Skin epidermis (tissue), 12 donors: ENCODE results near the gene ATF6B.
A peak's percentile ranks its signal among the peaks of the same experiment; 100 is the strongest.
"Not testable (repeated sequence)": the region's sequence is repeated elsewhere in the genome, so short reads cannot be mapped to it uniquely, and the experiment has no call there.

Source experiments
- H3K27ac ChIP-seq, 21 experiments: fragments of 200-600 bp; sonication (generic) in 11 of 21; one replicate each; pipeline ENCODE4 v1.5.0; 2020; ENCODE audit warnings: mild to moderate bottlenecking in 3 of 21, inconsistent platforms in 2 of 21, moderate library complexity in 2 of 21
- H3K4me3 ChIP-seq, 7 experiments: fragments of 200-600 bp; sonication (generic) in 2 of 7; one replicate each; pipeline ENCODE4 v1.5.0; 2020; ENCODE audit warnings: inconsistent platforms in 2 of 7, mild to moderate bottlenecking in 2 of 7, moderate library complexity in 1 of 7

Gene ATF6B

DNA sequence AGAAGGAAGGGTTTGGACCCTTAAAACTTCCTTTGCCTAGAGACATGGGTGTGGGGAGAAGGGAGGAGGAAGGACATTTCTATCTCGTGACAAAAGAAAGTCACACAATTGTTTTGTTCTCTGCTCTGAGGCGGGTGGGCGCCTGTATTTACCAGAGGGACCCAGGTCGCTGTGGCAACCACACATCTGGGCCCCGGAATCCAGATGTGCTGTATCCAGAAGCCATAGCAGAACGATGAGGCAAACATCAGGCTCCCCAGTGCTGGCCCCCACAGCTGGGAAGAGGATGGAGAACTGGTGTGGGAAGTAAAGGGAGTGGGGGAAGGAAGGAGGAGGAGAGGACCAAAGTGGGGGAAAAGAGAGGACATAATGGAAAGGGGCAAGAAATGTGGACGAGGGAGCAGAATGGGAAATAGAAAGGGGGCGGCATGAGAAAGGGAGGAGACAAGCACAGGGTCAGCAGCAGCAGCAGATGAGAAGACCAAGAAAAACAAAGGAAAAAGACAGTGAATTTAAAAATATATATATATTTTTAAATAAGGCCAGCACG lies 15.5 kb downstream of the ATF6B start:
- H3K27ac ChIP-seq: peak overlapping the region in 13 of 21 experiments; percentile 31 to 87 (median 62)
- no peak overlapping the region for H3K4me3 ChIP-seq

DNA sequence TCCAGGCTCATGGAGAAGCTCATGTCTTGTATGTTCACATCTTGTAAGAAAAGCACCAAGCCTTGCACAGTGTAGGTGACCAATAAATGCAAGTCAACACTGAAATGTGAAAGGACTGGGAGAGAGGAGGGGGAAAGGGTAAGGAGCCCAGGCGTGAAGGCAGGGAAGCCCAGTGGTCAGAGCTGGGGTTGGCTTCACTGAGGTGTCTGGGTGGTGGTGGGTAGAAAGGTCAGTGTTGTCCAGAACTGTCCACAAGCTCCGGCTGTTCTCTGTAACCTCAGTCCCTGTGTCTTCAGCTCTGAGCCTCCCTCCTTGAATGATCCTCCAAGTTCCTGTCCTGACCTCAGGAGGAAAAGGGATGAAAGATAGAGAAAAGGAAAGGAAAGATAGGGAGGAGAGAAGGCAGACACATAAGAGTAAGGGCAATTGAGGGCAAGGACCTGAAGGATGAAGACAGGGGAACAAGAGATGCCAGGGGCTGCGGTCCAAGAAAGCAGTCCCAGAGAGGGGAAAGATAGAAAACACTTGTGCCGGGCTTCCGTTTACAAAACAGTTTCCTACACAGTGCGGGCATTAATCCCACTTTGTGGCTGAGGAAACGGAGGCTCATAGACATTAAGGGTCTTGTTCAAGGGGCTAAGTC lies 16.5 kb downstream of the ATF6B start:
- H3K4me3 ChIP-seq: no peak overlapping the region
- H3K27ac ChIP-seq: peak overlapping the region in 12 of 21 experiments; percentile 31 to 87 (median 62)

DNA sequence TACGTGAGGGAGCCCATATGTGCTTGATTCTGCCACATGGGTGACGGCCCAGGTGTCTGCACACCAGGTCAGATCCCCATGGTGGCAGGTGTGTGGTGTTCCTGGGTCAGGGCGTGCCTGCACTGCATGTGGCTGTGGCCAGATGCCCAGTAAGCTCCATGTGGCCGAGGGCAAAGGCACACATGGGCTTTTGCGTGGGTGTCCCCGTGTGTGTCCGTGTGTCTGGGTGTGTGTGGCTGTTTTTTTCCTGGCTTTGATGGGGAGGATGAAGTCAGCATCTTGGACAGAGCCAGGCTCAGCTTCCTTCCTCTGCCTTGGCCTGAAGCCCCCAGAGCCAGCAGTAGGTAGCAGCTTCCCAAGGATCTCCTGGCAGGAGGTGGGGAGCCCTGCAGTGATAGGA lies 17.4 kb downstream of the ATF6B start:
- peak overlapping the region in 8 of 21 experiments; percentile 32 to 87 (median 62) for H3K27ac ChIP-seq
- H3K4me3 ChIP-seq: no peak overlapping the region

DNA sequence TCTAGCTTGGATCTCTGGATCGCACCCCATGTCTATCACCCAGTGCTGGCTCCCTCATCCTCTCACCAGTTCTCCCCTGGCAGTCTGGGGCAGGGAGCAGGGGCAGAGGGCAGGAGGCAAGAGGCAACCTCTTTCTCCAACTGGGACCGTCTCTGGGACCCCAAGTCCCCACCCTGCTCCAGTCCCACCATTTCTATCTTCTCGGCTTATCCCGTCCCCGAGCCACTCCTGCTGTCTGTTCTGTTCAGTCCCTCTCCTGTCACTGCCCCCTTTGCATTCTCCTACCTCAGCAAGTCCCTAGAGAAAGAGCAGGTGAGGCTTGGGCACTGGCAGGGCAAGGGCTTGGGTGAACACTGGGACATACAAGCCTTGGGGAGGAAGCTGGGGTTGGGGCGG lies 18.3 kb downstream of the ATF6B start:
- H3K27ac ChIP-seq: peak overlapping the region in 10 of 21 experiments; percentile 25 to 87 (median 56)
- peak overlapping the region in 1 of 7 experiments; percentile 5 for H3K4me3 ChIP-seq

DNA sequence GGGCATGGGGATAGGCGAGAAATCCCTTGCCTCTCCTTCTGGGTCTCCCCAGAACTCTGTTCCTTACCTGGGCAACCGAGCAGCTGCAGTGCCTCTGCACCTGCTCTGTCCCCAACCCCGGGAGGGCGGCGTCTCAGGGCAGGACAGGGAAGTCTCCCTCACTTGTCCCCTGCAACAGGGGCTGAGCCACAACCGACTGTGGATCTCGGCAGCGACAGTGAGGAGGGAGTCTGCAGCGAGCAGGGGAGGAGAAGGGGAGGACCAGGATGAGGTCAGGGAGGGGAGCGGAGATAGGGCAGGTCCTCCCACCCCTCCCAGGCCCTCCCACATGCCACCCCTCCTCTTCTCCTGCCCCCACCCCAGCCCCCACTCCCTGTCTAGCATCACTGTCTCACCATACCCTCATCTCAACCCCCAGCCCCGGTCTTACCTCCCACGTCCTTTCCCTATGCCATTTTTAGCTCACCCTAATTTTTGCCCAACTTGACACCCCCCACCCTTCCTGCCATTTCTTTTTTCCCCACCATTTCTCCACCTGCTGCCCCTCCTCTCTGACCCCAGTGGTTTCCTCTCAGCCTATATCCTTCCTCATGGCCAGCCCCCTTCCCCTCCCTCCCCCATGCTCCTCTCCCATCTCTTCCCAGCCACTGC lies 18.8 kb downstream of the ATF6B start, which contains the start of gene TNXB:
TSS of gene TNXB (minus strand) at position 225 of the 651 bp plus-strand sequence. CDS start 11,140 bp downstream, outside the sequence.
- Histone ChIP-seq H3K4me3 (peak within 1 kb of the TSS in 6 of 7 experiments; percentile 9 to 41 (median 24)), H3K27ac (peak within 1 kb of the TSS in 15 of 21 experiments; percentile 2 to 87 (median 74))

DNA sequence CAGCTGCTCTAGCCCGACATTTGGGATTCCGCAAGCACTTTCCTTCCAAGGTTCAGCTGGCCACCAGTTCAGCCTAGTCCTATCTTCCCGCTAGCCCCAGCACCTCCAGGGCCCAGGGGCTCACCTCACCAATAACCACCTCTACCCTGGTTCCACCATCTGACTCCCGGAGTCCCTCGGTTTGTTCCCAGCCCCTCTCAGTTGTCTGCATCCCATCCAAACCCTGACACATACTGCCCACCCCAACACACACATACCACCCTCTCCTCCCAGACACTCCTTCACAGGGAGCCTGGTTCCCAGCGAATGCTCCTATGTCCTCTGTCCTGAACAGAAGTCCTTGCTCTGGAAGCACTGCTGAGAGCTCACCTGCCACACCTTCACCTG lies 19.3 kb downstream of the ATF6B start:
- peak overlapping the region in 15 of 21 experiments; percentile 2 to 87 (median 74) for H3K27ac ChIP-seq

DNA sequence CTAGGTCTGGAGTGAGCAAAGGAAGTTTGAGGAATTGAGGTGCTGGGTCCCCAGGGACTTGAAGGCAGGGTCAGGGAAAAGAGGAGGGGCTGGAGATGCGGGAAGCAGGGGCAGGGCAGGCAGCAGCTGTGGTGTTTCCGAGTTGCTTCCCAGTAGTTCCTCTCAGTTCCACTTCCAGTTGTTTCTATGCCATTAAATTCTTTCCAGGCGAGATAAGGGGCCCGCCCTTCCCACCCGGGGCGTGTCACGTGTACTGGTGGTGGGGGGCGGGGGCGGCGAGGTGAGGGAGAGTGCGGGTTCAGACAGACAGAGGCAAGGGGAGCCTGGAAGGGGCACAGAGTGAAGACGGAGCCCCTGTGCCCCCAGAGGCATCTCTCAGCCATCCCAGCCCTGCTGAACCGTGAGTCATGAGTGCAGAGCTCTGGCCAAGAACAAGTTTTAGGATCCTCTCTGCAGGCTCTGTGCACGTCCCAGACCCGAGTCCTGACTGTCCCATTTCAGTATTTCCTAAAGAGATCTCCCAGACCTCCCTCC lies 19.9 kb downstream of the ATF6B start:
- Histone ChIP-seq H3K27ac (peak overlapping the region in 15 of 21 experiments; percentile 2 to 87 (median 74)), H3K4me3 (peak overlapping the region in 6 of 7 experiments; percentile 9 to 41 (median 24))

More for the DNA sequence above, 19.3 kb downstream of the ATF6B start:
- peak overlapping the region in 6 of 7 experiments; percentile 9 to 41 (median 24) for H3K4me3 ChIP-seq

DNA sequence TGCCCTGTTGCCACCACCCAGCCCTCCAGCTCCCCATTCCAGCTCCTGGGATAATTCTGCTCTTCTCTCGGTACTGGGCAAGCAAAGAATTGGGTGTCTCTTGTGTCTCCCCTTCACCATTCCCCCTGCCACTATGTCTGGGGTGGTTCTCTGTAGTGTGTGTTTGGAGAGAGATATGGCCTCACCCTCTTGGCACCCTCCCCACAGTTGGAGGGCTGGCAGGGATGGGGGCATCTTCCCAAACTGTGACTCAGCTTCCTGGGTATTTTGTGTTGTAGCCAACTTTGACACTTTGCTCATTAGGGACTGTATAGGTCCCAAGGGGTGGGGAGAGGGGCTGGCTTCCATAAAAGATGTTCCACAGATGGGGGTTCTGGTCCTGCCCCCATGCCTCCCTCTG lies 20.6 kb downstream of the ATF6B start:
- Histone ChIP-seq H3K4me3 (peak overlapping the region in 1 of 7 experiments; percentile 41), H3K27ac (peak overlapping the region in 12 of 21 experiments; percentile 26 to 87 (median 76))

DNA sequence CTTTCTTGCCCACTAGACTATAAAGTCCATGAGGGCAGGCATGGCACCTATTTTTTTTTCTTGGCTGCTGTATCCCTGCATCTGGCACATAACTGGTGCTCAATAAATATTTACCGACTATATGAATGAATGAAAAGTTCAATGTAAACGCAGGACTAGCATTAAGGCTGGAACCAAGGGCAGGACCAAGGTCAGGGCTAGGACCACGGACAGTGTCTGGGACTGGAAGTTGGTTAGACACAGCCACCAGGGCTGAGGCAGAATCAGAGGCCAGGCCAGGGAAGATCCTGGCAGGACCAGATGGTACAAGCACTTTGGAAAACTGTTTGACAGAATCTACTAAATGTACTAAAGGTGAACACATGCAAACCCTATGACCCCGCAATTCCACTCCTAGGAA lies 22.6 kb downstream of the ATF6B start:
- no peak overlapping the region for H3K27ac ChIP-seq
- no peak overlapping the region for H3K4me3 ChIP-seq

DNA sequence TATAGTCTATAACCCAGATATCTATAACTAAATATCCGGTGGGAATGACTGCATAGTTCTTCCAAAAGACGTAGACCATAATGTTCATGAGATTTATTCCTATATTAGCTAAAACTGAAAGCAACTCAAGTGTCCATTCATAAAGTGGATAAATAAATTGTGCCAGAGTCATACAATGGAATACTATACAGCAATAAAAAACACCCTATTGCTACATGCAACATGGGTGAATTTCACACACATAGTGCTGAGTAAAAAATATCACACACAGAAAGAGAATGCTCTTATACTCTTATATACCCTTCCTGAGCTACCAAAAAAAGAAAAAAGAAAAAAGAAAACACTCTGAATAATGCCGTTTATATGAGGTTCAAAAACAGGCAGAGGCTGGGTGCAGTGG lies 25.8 kb downstream of the ATF6B start:
- Histone ChIP-seq H3K27ac (no peak overlapping the region), H3K4me3 (no peak overlapping the region)

DNA sequence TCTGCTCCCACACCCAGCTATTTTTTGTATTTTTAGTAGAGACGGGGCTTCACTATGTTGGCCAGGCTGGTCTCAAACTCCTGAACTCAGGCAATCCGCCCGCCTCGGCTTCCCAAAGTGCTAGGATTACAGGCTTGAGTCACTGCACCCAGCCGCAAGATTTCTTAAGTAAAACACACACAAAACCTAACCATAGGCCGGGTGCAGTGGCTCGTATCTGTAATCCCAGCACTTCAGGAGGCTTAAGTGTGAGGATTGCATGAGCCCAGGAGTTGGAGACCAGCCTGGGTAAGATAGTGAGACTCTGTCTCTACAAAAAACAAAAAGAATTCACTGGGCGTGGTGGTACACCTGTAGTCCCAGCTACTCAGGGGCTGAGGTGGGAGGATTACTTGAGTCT lies 27.8 kb downstream of the ATF6B start:
- not testable (repeated sequence) for H3K27ac ChIP-seq, H3K4me3 ChIP-seq

DNA sequence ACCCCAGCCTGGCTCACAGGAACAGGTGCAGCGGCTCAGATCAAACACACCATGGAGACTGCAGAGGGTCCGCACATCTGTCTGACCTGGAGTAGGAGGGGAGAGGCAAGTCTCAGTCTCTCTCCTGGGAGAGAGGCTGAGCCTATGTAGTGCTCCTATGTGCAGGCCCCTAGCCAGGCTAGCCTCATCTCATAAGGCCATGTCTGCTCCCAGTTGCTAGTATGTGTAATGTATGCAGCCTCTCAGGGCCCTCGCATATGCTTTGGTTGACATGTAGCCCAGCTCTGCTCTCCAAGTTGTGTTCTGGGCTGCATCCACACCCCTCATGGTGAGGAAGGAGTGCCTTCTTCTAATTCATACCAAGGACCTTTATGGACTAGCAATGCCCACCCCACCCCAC lies 30.7 kb downstream of the ATF6B start:
- H3K4me3 ChIP-seq: no peak overlapping the region

DNA sequence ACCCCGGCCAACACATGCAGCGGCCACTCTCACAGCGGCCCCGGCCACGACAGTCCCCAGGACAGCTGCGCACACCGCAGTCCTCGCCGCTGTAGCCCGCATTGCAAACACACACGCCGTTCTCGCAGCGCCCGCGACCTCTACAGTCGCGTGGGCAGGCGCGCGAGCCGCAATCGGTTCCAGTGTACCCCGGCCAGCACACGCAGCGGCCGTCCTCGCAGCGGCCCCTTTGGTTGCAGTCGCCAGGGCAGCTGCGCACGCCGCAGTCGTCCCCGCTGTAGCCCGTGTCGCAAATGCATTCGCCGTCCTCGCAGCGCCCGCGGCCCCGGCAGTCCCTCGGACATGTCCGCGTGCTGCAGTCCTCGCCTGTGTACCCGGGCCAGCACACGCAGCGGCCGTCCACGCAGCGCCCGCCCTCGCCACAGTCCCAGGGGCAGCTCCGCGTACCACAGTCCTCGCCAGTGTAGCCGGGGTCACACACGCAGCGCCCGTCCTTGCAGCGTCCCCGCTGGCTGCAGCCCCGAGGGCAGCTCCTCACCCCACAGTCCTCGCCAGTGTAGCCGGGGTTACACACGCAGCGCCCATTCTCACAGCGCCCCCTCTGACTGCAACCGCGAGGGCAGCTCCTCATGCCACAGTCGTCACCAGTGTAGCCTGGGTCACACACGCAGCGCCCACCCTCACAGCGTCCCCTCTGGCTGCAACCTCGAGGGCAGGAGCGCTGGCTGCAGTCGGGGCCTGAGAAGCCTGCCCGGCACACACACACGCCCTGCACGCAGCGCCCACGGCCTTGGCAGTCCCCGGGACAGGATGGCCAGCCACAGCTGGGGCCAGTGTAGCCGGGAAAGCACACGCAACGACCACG lies 31.4 kb downstream of the ATF6B start:
- peak overlapping the region in 2 of 7 experiments; percentile 3 to 27 for H3K4me3 ChIP-seq
- no peak overlapping the region for H3K27ac ChIP-seq

More for the DNA sequence above, 30.7 kb downstream of the ATF6B start:
- H3K27ac ChIP-seq: no peak overlapping the region

DNA sequence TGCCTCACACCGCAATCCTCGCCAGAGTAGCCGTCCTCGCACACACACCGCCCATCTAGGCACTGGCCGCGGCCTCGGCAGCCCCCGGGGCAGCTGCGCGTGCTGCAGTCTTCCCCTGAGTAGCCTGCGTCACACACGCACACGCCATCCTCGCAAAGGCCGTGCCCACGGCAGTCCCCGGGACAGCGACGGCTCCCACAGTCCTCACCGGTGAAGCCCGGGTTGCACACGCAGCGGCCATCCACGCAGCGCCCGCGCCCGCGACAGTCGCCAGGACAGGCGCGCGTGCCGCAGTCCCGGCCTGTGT lies 32.0 kb downstream of the ATF6B start:
- H3K4me3 ChIP-seq: peak overlapping the region in 2 of 7 experiments; percentile 3 to 27

DNA sequence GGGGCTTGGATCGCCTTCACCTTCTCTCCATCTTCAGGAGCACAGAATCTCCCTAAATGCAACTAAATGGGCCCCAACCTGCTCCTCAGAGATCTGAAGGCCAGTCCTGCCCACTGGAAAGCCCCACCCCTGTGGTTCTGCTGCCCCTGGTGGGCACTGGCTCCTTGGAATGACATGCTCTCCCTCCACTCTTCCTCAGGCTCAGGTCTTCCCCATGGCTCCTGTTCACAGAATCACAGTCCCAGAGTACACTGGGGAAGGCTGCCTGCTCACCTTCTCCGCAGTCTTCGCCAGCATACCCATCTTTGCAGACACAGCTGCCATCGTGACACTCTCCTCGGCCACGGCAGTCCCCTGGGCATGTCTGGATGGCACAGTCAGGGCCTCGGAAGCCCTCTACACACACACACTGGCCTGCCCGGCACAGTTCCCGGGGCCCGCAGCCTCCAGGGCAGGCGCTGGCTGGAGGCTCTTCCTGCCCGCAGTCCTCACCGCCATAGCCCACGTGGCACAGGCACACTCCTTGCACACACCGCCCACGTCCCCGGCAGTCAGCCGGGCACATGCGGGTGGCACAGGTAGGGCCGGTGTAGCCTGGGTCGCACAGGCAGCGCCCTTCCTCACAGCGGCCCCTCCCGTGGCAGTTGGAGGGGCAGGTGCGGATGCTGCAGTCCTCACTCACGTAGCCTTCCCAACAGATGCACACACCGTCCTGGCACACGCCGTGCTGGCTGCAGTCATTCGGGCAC lies 32.5 kb downstream of the ATF6B start:
- Histone ChIP-seq H3K4me3 (peak overlapping the region in 2 of 7 experiments; percentile 3 to 27), H3K27ac (no peak overlapping the region)

More for the DNA sequence above, 32.0 kb downstream of the ATF6B start:
- H3K27ac ChIP-seq: no peak overlapping the region

DNA sequence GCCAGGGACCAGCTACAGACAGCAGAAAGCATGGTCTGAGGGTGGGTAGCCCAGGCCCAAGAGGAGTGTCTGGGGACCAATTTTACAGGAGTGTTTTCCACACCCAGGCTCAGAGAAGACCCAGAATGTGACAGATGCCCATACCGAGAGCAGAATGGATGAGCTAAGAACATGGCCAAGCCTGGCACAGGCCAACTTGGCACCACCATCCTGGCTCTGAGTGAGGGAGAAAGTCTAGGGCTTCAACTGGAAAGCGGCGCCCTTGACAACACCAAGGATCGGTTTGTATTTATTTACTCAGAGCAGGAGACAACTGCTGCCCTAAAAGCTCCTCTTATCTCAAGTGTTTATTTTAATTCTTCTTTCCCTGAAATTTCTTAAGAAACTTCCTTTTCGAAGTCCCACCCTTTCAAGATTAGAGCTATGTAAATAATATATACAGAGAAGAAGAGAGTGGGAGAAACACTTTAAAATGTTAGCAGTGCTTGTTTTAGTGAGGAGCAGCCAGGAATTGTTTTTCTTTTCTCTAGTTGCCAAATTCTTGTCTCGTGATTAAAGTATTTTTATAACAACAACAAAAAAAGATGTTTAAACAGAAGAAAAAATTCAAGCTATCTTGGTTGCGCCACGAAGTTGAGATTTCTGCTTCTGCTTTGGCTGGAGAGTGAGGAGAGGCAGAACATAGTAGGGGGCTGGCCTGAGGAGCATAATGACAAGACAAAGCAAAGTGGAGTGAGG lies 35.1 kb downstream of the ATF6B start:
- peak overlapping the region in 8 of 21 experiments; percentile 1 to 58 (median 39) for H3K27ac ChIP-seq
- no peak overlapping the region for H3K4me3 ChIP-seq

DNA sequence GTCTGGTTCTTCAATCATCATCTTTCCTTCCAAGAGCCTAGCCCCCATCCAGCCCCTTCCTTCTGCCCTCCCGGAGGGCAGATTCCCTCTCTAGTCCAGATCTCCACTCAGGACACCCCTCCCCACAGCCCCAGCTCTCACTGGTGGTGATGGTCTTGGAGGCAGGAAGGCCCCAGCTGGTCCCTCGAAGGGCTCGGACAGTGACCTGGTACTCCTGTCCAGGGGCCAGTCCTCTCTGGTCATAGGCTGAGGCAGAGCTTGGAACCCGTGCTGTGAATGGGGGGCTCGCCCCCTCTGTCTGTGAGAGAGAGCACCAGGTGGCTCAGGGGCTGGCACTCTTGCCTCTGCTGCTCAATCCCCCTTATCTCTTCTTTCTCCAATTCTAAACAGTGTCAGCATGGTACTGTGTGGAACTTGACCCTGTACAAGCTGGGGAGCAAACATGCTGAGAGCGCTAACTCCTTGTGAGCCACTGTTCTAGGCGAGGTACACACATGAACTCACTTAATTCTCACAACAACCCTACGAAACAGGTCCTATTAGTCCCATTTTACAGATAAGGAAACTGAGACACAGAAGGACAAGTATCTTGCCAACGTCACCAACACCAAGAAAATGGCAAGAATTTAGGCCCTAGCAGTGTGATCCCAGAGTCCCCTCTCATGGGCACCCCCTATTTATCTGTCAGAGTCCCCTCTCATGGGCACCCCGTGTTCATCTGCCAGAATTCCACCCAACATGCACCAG lies 38.8 kb downstream of the ATF6B start:
- Histone ChIP-seq H3K27ac (peak overlapping the region in 1 of 21 experiments; percentile 3), H3K4me3 (no peak overlapping the region)
